GM12865 (cell line): ENCODE measurements around the gene PCGF3.

ENCODE experiments used
- DNase-seq: peaks from one replicate; pipeline ENCODE4 v3.0.0; 2010; ENCODE audit warnings: low read depth
- H3K4me3 ChIP-seq: 2 replicates; pipeline ENCODE4 v1.5.1; 2011; ENCODE audit warnings: mild to moderate bottlenecking, low read depth, low read length, control low read depth
- TF ChIP-seq, protein P1 (sequence below): IDR thresholded peaks from 2 replicates; pipeline ENCODE4 v1.5.1; 2011; ENCODE audit warnings: low read length, control low read depth, low read depth, inconsistent platforms; ENCODE audit not compliant: insufficient read depth; ENCODE audit errors: missing control alignments

Gene PCGF3

DNA sequence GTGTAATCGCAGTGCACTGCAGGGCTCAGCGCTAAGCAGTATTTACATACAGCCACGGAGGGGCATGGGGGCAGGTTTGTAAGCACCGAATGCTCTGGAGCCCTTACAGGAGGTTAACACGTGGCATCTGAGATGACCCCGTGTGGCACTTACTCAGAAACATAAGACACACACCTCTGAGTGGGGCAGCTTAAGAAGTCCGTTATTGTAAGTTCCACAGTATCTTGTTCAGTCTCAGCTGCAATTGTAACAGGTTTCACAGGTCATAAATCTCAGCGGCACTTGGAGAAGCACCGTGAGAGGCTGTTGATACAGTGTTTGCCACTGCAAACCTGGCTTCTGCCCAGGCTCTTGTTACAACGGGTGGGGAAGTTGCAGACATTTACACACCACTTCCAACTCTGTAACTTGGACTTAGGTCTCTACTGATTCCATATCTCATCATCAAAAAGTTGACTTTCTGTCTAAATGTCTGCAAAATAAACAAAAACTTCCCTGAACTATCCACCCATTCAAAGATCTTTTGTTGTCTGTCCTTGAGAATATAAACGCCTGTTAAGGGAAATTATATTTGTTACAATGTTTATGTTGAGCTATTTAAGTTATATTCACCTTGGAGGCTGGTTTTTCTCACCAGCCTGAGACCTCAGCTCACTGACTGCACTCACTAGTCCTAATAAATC is 110.0 kb downstream of the PCGF3 start:
- H3K4me3 ChIP-seq = no peak overlapping the region
- DNase-seq = no peak
- TF ChIP-seq, protein P1, sequence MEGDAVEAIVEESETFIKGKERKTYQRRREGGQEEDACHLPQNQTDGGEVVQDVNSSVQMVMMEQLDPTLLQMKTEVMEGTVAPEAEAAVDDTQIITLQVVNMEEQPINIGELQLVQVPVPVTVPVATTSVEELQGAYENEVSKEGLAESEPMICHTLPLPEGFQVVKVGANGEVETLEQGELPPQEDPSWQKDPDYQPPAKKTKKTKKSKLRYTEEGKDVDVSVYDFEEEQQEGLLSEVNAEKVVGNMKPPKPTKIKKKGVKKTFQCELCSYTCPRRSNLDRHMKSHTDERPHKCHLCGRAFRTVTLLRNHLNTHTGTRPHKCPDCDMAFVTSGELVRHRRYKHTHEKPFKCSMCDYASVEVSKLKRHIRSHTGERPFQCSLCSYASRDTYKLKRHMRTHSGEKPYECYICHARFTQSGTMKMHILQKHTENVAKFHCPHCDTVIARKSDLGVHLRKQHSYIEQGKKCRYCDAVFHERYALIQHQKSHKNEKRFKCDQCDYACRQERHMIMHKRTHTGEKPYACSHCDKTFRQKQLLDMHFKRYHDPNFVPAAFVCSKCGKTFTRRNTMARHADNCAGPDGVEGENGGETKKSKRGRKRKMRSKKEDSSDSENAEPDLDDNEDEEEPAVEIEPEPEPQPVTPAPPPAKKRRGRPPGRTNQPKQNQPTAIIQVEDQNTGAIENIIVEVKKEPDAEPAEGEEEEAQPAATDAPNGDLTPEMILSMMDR = no peak

DNA sequence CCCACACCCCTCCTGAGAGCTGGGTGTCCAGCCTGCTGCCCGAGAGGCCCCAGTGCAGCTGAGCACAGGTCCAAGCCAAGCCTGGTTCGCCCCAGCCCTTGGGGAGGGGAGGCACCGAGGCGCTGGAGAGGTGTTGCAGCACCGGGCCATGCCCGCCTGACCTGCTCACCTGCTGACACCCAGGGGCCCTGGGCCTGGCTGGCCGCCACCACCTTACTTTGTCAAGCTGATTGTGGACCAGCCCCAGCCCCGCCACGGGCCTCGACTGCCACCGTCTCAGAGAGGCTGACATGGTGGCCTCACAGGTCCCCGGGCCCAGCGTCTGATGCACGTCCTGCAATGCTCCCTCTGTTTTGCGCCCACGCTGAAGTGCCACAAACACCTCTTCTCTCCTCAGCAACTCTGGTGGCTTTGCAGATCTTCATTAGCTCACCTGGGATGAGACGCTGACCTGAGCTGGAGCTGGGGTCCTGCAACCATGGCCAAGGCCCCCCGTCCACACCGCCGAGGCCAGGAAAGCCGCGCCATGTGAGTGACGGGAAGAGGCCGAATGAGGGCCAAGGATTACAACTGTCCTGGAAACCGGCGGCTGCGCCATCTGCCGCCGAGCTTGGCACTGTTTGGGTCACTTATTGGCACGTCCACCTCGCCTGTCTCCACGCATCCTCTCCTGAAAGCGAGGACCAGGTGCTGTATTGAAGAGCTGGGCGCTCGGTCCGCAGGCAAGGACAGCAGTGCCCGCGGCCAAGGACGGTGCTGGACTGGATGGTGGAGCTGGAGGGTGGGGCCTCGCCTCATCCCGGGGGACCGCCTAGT is 112.7 kb downstream of the PCGF3 start:
- no peak for DNase-seq
- TF ChIP-seq, protein P1 = no peak

DNA sequence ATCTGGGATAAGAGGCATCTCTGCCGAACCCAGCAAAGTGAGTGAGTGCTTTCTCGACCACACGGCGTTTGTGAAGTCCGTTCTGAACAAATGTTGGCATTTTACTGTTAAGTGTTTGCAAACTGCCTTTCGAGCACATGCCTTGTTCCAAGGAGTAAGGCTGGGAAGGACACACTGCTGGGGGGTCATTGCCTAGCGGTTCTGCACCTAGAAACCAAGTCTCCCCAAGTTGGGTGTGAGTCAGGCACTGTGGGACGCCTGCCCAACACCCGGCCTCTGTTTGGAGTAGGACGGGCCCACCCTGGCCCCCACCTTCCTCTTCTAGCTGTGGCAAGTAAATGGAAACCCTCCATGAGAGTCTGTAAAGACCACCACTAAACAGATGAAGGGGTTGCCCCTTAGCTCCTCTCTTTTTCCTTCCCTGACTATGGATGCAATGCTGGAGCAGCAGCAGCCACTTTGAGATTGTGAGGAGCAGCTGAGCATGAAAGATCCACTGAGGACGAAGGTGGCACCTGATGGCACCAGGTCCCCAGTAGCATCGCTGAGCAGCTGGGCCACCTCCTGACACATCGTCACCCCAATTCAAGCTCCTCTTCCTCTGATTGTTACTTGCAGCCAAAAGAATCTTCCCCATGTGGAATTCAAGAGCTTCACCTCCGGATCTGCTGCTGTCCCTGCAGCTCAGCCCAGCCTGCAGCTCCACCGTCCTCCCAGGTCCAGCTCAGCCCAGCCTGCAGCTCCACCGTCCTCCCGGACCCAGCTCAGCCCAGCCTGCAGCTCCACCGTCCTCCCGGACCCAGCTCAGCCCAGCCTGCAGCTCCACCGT is 114.0 kb downstream of the PCGF3 start:
- H3K4me3 ChIP-seq = no peak overlapping the region
- no peak for DNase-seq
- TF ChIP-seq, protein P1 = no peak

More for the DNA sequence above, 112.7 kb downstream of the PCGF3 start:
- H3K4me3 ChIP-seq = no peak overlapping the region
